Measurements from ENCODE around the gene INPP4B.

The INPP4B gene

DNA sequence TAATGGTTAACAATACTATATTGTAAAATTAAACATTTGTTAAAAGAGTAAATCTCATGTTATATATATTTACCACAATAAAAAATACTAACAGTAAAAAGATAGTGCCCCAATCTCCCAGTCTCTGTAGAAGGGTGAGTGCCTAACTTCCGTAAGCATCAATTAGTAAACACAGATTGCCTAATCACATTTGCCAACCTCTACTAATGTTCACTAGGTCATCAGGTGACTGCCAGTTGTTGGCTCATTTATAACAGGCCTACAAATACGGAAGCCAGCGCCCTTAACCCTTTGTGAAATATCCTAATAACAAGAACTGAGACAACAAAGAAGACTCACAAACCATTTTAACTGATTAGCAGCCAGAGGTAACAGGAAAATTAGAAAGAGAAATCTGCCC lies 345.1 kb downstream of the INPP4B start:
- no peak overlapping the region for H3K27ac ChIP-seq (ENCODE audit: low read length)
- H3K79me2 ChIP-seq (ENCODE audit: low read length): no peaks in the 10 kb centered on the region
- no peaks in the 10 kb centered on the region for H3K9me3 ChIP-seq (ENCODE audit: insufficient read depth, low read length)
- no peak overlapping the region for H2AFZ ChIP-seq (ENCODE audit: low read depth, low read length)
- no peak overlapping the region for H3K4me3 ChIP-seq (ENCODE audit: low read length)
- H3K4me1 ChIP-seq (ENCODE audit: low read length): no peaks in the 10 kb centered on the region
- H4K20me1 ChIP-seq (ENCODE audit: insufficient read depth, low read length): no peaks in the 10 kb centered on the region
- H3K36me3 ChIP-seq (replicated peaks; ENCODE audit: low read depth, low read length): no peaks in the 10 kb centered on the region
- no peak overlapping the region for H3K9ac ChIP-seq (ENCODE audit: low read length)
- no peaks in the 10 kb centered on the region for H3K27me3 ChIP-seq (ENCODE audit: low read depth, low read length)
- TF ChIP-seq EZH2phosphoT487 (IDR thresholded peaks at IDR 0.05; ENCODE audit: low read depth): no peak
- TF ChIP-seq CTCF (IDR thresholded peaks at IDR 0.05; ENCODE audit: low read depth, low read length): no peak
- no peak overlapping the region for H3K4me2 ChIP-seq (ENCODE audit: low read length)

- H3K4me1 ChIP-seq (ENCODE audit: low read length): no peaks in the 10 kb centered on the region
- H3K4me3 ChIP-seq (ENCODE audit: low read length): no peak overlapping the region
- H3K9ac ChIP-seq (ENCODE audit: low read length): no peak overlapping the region
- TF ChIP-seq EZH2phosphoT487 (IDR thresholded peaks at IDR 0.05; ENCODE audit: low read depth) (no peak), CTCF (IDR thresholded peaks at IDR 0.05; ENCODE audit: low read depth, low read length) (no peak)
- no peak overlapping the region for H3K27ac ChIP-seq (ENCODE audit: low read length)
- H3K4me2 ChIP-seq (ENCODE audit: low read length): no peak overlapping the region
- H3K36me3 ChIP-seq (replicated peaks; ENCODE audit: low read depth, low read length): no peaks in the 10 kb centered on the region
- no peak overlapping the region for H2AFZ ChIP-seq (ENCODE audit: low read depth, low read length)
- no peaks in the 10 kb centered on the region for H4K20me1 ChIP-seq (ENCODE audit: insufficient read depth, low read length)
- H3K27me3 ChIP-seq (ENCODE audit: low read depth, low read length): no peaks in the 10 kb centered on the region
- no peaks in the 10 kb centered on the region for H3K9me3 ChIP-seq (ENCODE audit: insufficient read depth, low read length)
- no peaks in the 10 kb centered on the region for H3K79me2 ChIP-seq (ENCODE audit: low read length)
Observed at GRCh38 chr4:142497606-142498005, 348.5 kb downstream of the INPP4B start.

DNA sequence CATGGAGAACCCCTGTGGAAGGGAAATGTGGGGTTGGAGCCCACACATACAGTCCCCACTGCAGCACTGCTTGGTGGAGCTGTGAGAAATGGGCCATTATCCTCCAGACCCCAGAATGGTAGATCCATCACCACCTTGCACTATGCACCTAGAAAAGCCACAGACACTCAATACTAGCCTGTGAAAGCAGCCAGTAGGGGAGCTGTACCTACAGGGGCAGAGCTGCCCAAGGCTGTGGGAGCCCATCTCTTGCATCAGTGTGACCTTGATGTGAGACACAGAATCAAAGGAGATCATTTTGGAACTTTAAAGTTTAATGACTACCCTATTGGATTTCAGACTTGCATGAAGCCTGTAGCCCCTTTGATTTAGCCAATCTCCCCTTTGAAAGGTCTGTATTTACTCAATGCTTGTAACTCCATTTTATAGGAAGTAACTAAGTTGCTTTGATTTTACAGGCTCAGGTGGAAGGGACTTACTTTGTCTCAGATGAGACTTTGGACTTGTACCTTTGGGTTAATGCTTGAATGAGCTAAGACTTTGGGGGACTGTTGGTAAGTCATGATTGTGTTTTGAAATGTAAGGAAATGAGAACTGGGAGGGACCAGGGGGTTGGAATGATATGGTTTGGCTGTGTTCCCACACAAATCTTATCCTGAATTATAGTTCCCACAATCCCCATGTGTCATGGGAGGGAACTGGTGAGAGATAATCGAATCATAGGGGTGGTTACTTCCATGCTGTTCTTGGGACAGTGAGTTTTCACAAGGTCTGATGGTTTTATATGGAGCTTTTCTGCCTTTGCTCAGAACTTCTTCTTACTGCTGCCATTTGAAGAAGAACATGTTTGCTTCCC lies 352.6 kb downstream of the INPP4B start:
- no peaks in the 10 kb centered on the region for H4K20me1 ChIP-seq (ENCODE audit: insufficient read depth, low read length)
- no peaks in the 10 kb centered on the region for H3K79me2 ChIP-seq (ENCODE audit: low read length)
- no peak overlapping the region for H3K9ac ChIP-seq (ENCODE audit: low read length)
- TF ChIP-seq CTCF (IDR thresholded peaks at IDR 0.05; ENCODE audit: low read depth, low read length) (no peak), EZH2phosphoT487 (IDR thresholded peaks at IDR 0.05; ENCODE audit: low read depth) (no peak)
- no peak overlapping the region for H3K4me2 ChIP-seq (ENCODE audit: low read length)
- no peak overlapping the region for H2AFZ ChIP-seq (ENCODE audit: low read depth, low read length)
- H3K4me1 ChIP-seq (ENCODE audit: low read length): no peaks in the 10 kb centered on the region
- no peak overlapping the region for H3K4me3 ChIP-seq (ENCODE audit: low read length)
- no peaks in the 10 kb centered on the region for H3K9me3 ChIP-seq (ENCODE audit: insufficient read depth, low read length)
- no peaks in the 10 kb centered on the region for H3K36me3 ChIP-seq (replicated peaks; ENCODE audit: low read depth, low read length)
- no peaks in the 10 kb centered on the region for H3K27me3 ChIP-seq (ENCODE audit: low read depth, low read length)
- no peak overlapping the region for H3K27ac ChIP-seq (ENCODE audit: low read length)

DNA sequence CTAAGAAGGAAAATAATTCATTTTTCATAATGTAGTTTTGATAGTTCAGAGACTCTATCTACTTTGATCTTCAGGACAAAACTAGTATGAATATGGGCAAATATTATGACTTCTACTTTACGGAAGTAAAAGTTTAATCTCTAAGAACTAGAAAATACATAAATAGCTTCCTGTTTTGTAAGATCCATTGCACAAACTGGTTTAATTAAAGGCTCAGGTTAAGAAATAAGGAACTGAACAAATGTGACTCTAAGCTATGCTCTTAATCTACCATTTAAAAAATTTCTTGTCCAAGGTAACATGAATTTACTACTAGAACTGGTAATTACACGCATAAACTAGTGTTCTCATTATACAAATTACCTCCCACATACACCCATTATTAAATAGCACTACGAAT lies 360.6 kb downstream of the INPP4B start:
- Histone ChIP-seq H3K36me3 (replicated peaks; ENCODE audit: low read depth, low read length) (no peaks in the 10 kb centered on the region), H4K20me1 (ENCODE audit: insufficient read depth, low read length) (no peaks in the 10 kb centered on the region), H3K79me2 (ENCODE audit: low read length) (no peaks in the 10 kb centered on the region), H2AFZ (ENCODE audit: low read depth, low read length) (no peak overlapping the region), H3K4me2 (ENCODE audit: low read length) (peak overlapping the region; percentile 21), H3K4me3 (ENCODE audit: low read length) (no peak overlapping the region), H3K27me3 (ENCODE audit: low read depth, low read length) (no peaks in the 10 kb centered on the region), H3K4me1 (ENCODE audit: low read length) (peaks cover 12% of the 10 kb centered on the region), H3K9ac (ENCODE audit: low read length) (no peak overlapping the region), H3K27ac (ENCODE audit: low read length) (no peak overlapping the region), H3K9me3 (ENCODE audit: insufficient read depth, low read length) (no peaks in the 10 kb centered on the region)
- TF ChIP-seq EZH2phosphoT487 (IDR thresholded peaks at IDR 0.05; ENCODE audit: low read depth) (no peak), CTCF (IDR thresholded peaks at IDR 0.05; ENCODE audit: low read depth, low read length) (no peak)
